HS-27A (cell line): ENCODE measurements around the gene CABP2.
"Not testable (repeated sequence)": the region's sequence is repeated elsewhere in the genome, so short reads cannot be mapped to it uniquely, and the experiment has no call there.

Source experiments
- DNase-seq: peaks from one replicate; pipeline ENCODE4 v3.0.0-alpha.2; 2012; ENCODE audit warnings: low read depth, missing footprints

The CABP2 gene

GRCh38 chr11:67476692-67477091, 46.6 kb downstream of the CABP2 start:
- not testable (repeated sequence) for DNase-seq

- no peak for DNase-seq
Observed at GRCh38 chr11:67472882-67473281, 50.4 kb downstream of the CABP2 start.

GRCh38 chr11:67470337-67471002, 52.8 kb downstream of the CABP2 start:
- no peak for DNase-seq

GRCh38 chr11:67469508-67469811, 53.8 kb downstream of the CABP2 start:
- DNase-seq = no peak
